ENCODE data around the gene OTP. TPM values are rescaled to one million over a fixed set of nuclear protein-coding genes. Genes with fewer than 3 reads are reported as not detected.

Gene OTP
- total RNA-seq, result not detected in 2 replicates

GRCh38 chr5:77637998-77638762, at the start of gene OTP:
Gene OTP, minus strand, starts transcription at chr5:77638713. Its CDS starts 164 bp downstream, at chr5:77638549.

Other genes starting within 250 kb of the OTP start
- gene WDR41, start 146.4 kb downstream of the OTP start, total RNA-seq, result 36.9 and 45.8 TPM in 2 replicates
- gene TBCA, start 137.6 kb upstream of the OTP start, total RNA-seq, result 44.2 and 80.0 TPM in 2 replicates

Data from mesangial cell (primary cell).